ENCODE measurements around the gene RPL5.

RPL5 gene

GRCh38 chr1:92803140-92803887 is 28.5 kb upstream of the RPL5 start:
- peaks cover 2% of the 10 kb centered on the region for H3K27me3 Mint-ChIP-seq
- H3K36me3 Mint-ChIP-seq (ENCODE audit: low read depth): no peaks in the 10 kb centered on the region
- H3K9me3 Mint-ChIP-seq: no peaks in the 10 kb centered on the region
- no peak overlapping the region for H3K27ac Mint-ChIP-seq
- H3K4me1 Mint-ChIP-seq (ENCODE audit: low read depth): peaks cover 5% of the 10 kb centered on the region
- no peak overlapping the region for H3K4me3 Mint-ChIP-seq
- intact Hi-C loops (cut with micrococcal nuclease): no loop called here

- Mint-ChIP-seq H3K9me3 (no peaks in the 10 kb centered on the region), H3K4me3 (no peak overlapping the region), H3K27me3 (peaks cover 2% of the 10 kb centered on the region), H3K4me1 (ENCODE audit: low read depth) (peaks cover 5% of the 10 kb centered on the region), H3K27ac (peak overlapping the region; percentile 27), H3K36me3 (ENCODE audit: low read depth) (no peaks in the 10 kb centered on the region)
- intact Hi-C loops (cut with micrococcal nuclease): no loop called here
These were observed 27.1 kb upstream of the RPL5 start for GRCh38 chr1:92804721-92805201.

GRCh38 chr1:92805216-92805615 is 26.6 kb upstream of the RPL5 start:
- H3K36me3 Mint-ChIP-seq (ENCODE audit: low read depth): no peaks in the 10 kb centered on the region
- peak overlapping the region; percentile 27 for H3K27ac Mint-ChIP-seq
- H3K4me1 Mint-ChIP-seq (ENCODE audit: low read depth): peaks cover 5% of the 10 kb centered on the region
- H3K4me3 Mint-ChIP-seq: no peak overlapping the region
- intact Hi-C loops (cut with micrococcal nuclease): no loop called here
- H3K9me3 Mint-ChIP-seq: no peaks in the 10 kb centered on the region
- H3K27me3 Mint-ChIP-seq: peaks cover 2% of the 10 kb centered on the region

GRCh38 chr1:92808381-92808780 is 23.5 kb upstream of the RPL5 start:
- intact Hi-C loops (cut with micrococcal nuclease): no loop called here
- peaks cover 6% of the 10 kb centered on the region for H3K27me3 Mint-ChIP-seq
- H3K4me1 Mint-ChIP-seq (ENCODE audit: low read depth): peaks cover 5% of the 10 kb centered on the region
- H3K36me3 Mint-ChIP-seq (ENCODE audit: low read depth): no peaks in the 10 kb centered on the region
- no peaks in the 10 kb centered on the region for H3K9me3 Mint-ChIP-seq
- H3K4me3 Mint-ChIP-seq: no peak overlapping the region
- H3K27ac Mint-ChIP-seq: no peak overlapping the region

- intact Hi-C loops (cut with micrococcal nuclease): loop anchor here (5.0 kb wide), 1 partner anchor 34 kb away; no protein-coding TSS in a partner anchor
- Mint-ChIP-seq H3K9me3 (no peaks in the 10 kb centered on the region), H3K36me3 (ENCODE audit: low read depth) (no peaks in the 10 kb centered on the region), H3K4me3 (no peak overlapping the region), H3K27me3 (no peaks in the 10 kb centered on the region), H3K4me1 (ENCODE audit: low read depth) (peaks cover 16% of the 10 kb centered on the region), H3K27ac (no peak overlapping the region)
These were observed 15.1 kb upstream of the RPL5 start for GRCh38 chr1:92816732-92817131.

- Mint-ChIP-seq H3K4me1 (ENCODE audit: low read depth) (peaks cover 16% of the 10 kb centered on the region), H3K36me3 (ENCODE audit: low read depth) (no peaks in the 10 kb centered on the region), H3K9me3 (no peaks in the 10 kb centered on the region), H3K4me3 (no peak overlapping the region), H3K27ac (no peak overlapping the region), H3K27me3 (no peaks in the 10 kb centered on the region)
- intact Hi-C loops (cut with micrococcal nuclease): loop anchor here (5.0 kb wide), 1 partner anchor 35 kb away; no protein-coding TSS in a partner anchor
These were observed 14.6 kb upstream of the RPL5 start for GRCh38 chr1:92817137-92817697.

GRCh38 chr1:92817986-92818764 is 13.7 kb upstream of the RPL5 start:
- intact Hi-C loops (cut with micrococcal nuclease): loop anchor here (1.0 to 5.0 kb wide), 2 partner anchors 36 to 69 kb away; no protein-coding TSS in a partner anchor
- Mint-ChIP-seq H3K4me1 (ENCODE audit: low read depth) (peaks cover 21% of the 10 kb centered on the region), H3K9me3 (no peaks in the 10 kb centered on the region), H3K27me3 (no peaks in the 10 kb centered on the region), H3K36me3 (ENCODE audit: low read depth) (no peaks in the 10 kb centered on the region), H3K27ac (no peak overlapping the region), H3K4me3 (no peak overlapping the region)

- intact Hi-C loops (cut with micrococcal nuclease): no loop called here
These were observed 11.8 kb upstream of the RPL5 start for GRCh38 chr1:92820024-92820423.

GRCh38 chr1:92820551-92820950 is 11.3 kb upstream of the RPL5 start:
- no peak overlapping the region for H3K27ac Mint-ChIP-seq
- H3K36me3 Mint-ChIP-seq (ENCODE audit: low read depth): no peaks in the 10 kb centered on the region
- H3K4me3 Mint-ChIP-seq: no peak overlapping the region
- H3K4me1 Mint-ChIP-seq (ENCODE audit: low read depth): peaks cover 23% of the 10 kb centered on the region
- H3K27me3 Mint-ChIP-seq: no peaks in the 10 kb centered on the region
- no peaks in the 10 kb centered on the region for H3K9me3 Mint-ChIP-seq
- intact Hi-C loops (cut with micrococcal nuclease): no loop called here

More at GRCh38 chr1:92820024-92820423, 11.8 kb upstream of the RPL5 start:
- H3K36me3 Mint-ChIP-seq (ENCODE audit: low read depth): no peaks in the 10 kb centered on the region
- no peak overlapping the region for H3K4me3 Mint-ChIP-seq
- H3K9me3 Mint-ChIP-seq: no peaks in the 10 kb centered on the region
- H3K27me3 Mint-ChIP-seq: no peaks in the 10 kb centered on the region
- H3K4me1 Mint-ChIP-seq (ENCODE audit: low read depth): peaks cover 23% of the 10 kb centered on the region
- H3K27ac Mint-ChIP-seq: no peak overlapping the region

GRCh38 chr1:92822879-92823278 is 9.0 kb upstream of the RPL5 start:
- H3K9me3 Mint-ChIP-seq: no peaks in the 10 kb centered on the region
- no peaks in the 10 kb centered on the region for H3K27me3 Mint-ChIP-seq
- H3K27ac Mint-ChIP-seq: no peak overlapping the region
- no peaks in the 10 kb centered on the region for H3K36me3 Mint-ChIP-seq (ENCODE audit: low read depth)
- H3K4me3 Mint-ChIP-seq: no peak overlapping the region
- intact Hi-C loops (cut with micrococcal nuclease): no loop called here
- peaks cover 14% of the 10 kb centered on the region for H3K4me1 Mint-ChIP-seq (ENCODE audit: low read depth)

GRCh38 chr1:92826792-92827191 is 5.0 kb upstream of the RPL5 start:
- Mint-ChIP-seq H3K27me3 (no peaks in the 10 kb centered on the region), H3K36me3 (ENCODE audit: low read depth) (peaks cover 1% of the 10 kb centered on the region), H3K9me3 (no peaks in the 10 kb centered on the region), H3K4me1 (ENCODE audit: low read depth) (peaks cover 7% of the 10 kb centered on the region), H3K27ac (no peak overlapping the region), H3K4me3 (no peak overlapping the region)
- intact Hi-C loops (cut with micrococcal nuclease): no loop called here

- Mint-ChIP-seq H3K36me3 (ENCODE audit: low read depth) (peaks cover 47% of the 10 kb centered on the region), H3K27me3 (no peaks in the 10 kb centered on the region), H3K27ac (peak overlapping the region; percentile 96), H3K4me3 (peak overlapping the region; percentile 6), H3K9me3 (no peaks in the 10 kb centered on the region), H3K4me1 (ENCODE audit: low read depth) (peaks cover 17% of the 10 kb centered on the region)
- intact Hi-C loops (cut with micrococcal nuclease): no loop called here
These were observed 475 bp upstream of the RPL5 start for GRCh38 chr1:92831368-92831761.

- Mint-ChIP-seq H3K27ac (peak overlapping the region; percentile 96), H3K4me3 (peak overlapping the region; percentile 98), H3K36me3 (ENCODE audit: low read depth) (peaks cover 59% of the 10 kb centered on the region), H3K4me1 (ENCODE audit: low read depth) (peaks cover 17% of the 10 kb centered on the region), H3K9me3 (no peaks in the 10 kb centered on the region), H3K27me3 (no peaks in the 10 kb centered on the region)
- intact Hi-C loops (cut with micrococcal nuclease): loop anchor here (2.0 kb wide), 1 partner anchor 48 kb away; the partner anchor contains the start of gene EVI5
These were observed 786 bp downstream of the RPL5 start for GRCh38 chr1:92832537-92833114.
